NK-92 (cell line): Measurements from ENCODE around the gene SGMS1.
"Not testable (repeated sequence)": the region's sequence is repeated elsewhere in the genome, so short reads cannot be mapped to it uniquely, and the experiment has no call there.

ENCODE experiments used
- DNase-seq: peaks from one replicate; lab custom pipeline; 2025; ENCODE audit not compliant: unreplicated experiment; lab: John Stamatoyannopoulos, UW

SGMS1 gene

DNA sequence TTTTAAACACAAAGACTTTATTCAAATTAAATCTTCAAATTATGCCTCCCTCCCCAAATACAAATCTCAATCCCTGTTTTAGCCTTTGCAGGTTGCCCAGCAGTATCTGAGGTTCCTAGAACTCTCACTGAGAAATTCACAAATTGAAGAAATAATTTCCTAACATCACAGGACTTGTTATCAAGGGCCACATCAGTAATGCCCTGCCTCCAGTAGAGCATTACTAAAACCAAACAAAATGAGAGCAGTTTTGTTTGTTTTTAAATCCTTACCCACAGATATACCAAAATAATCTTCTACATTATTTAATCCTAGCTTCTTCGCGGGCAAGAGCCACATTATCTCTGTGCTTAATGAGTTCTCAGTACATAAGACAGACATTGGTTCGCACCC, 152.2 kb downstream of the SGMS1 start:
- no peak for DNase-seq

DNA sequence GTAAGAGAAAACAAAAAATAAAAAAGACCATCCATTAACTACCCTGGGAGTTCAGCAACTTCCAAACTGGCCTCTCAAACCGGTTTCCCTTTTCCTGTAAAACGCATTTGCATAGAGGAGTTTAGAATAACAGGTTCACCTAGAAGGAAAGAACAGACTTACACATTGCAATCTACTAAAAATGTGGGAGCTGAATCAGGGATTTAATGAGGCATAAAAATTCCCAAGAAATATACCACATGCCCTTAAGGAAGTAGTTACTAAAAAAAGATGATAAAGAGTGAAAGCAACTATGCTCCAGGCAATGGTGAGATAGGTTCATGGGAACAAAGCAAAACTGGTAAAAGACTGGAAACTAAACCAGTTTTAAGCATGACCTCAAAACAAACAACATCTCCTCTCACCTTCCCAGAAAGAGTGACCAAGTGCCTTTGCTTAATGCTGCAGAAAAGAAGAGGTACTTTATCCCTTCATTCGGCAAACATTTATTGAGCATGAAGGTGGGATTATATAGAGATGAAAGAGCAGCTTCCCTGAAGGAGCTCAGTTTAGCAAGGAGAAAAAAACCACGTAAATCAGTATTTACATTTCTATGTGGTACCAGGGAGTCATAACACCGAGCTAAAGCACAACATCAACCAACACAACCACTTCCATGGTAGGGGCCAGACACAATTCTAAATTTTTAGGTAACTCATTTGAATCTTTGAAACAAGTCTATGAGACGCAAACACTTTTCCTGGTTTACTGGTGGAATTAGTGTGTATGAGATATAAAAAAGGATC, 152.8 kb downstream of the SGMS1 start:
- DNase-seq = no peak

DNA sequence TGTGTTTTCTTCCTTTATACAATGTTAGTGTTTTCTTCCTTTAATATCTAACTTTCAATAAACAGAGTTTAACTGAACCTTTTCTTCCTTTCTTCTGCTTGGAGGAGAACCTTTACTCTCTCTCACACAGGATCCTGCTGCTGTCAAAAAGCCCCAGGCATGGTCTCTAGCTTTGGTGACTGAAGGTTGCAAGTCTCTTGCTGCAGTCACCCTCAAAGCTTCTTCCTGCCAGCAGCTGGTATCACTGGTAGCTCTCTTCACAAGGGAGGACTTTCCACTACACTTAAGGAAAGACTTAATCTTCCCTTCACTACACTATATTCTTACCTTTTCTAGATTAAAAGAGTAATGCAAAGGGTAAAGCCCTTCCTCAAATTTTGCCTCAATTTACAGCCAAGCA, 153.4 kb downstream of the SGMS1 start:
- no peak for DNase-seq

DNA sequence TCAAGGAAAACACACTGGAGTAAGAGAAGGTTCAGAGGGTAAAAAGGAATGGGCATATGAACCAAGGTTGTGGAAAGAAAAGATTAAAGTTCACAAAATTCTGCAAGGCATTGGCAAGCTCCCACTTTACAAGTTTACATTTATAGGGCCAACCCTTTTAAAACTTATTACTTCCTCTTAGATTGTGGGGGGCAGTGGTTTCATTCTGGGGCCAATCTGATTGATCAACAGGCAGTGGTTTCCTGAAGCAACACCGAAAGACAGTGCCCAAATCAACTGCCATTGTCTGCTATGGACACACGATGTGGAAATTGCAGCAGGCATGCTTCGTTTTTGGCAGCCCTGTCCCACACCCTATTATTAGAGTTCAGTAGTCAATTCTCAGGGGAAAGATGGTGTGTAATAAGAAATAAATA, 154.0 kb downstream of the SGMS1 start:
- DNase-seq = no peak

DNA sequence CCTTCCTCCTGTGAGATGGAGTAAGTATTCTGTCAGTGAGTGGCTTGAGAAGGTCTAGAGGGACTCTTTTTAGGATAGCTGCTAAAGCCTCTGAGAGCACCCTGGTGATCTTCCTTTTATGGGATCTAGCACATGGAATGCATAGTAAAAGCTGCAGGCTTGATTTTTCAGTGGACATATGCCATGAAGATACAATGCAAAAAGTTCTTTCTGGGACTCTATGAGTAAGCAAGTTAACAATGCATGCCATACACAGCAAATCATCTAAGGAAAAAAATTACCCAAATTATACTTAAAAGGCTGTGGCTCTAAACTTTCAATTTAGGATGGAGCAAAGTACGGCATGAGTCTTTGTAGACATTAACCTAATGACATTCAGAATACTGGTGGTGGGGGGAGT, 154.5 kb downstream of the SGMS1 start:
- no peak for DNase-seq

DNA sequence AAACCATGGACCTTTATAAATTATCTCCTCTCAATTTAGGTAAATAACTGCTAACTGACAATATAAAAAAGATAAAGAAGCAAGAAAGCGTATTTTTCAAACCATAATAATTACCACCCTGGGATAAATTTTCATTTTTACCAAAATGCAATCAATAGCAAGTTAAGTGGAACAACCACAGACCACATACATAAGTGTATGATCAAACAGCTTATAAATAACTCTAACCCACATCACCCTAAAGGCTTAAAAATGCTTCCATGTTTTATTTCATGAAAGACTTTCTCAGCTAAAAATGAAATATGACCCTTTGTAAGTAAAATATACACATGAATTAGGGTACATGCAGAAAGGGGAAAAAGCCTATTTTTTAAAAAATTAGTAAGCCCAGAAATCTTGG, 156.5 kb downstream of the SGMS1 start:
- DNase-seq = no peak

DNA sequence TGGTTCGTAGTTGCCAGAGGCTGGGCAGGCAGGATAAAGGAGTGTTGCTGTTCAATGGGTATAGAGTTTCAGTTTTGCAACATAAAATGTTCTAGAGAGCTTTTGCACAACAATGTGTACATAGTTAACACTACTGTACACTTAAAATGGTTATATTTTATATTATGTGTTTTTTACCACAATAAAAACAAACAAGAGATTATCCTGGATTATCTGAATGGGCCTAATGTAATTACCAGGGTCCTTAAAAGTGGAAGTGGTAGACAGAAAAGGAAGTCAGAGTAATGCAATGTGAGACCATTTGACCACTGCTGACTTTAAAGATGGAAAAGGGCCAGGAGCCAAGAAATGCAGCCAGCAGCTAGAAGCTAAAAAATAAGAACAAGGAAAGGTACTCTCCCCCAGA, 159.7 kb downstream of the SGMS1 start:
- DNase-seq = no peak

DNA sequence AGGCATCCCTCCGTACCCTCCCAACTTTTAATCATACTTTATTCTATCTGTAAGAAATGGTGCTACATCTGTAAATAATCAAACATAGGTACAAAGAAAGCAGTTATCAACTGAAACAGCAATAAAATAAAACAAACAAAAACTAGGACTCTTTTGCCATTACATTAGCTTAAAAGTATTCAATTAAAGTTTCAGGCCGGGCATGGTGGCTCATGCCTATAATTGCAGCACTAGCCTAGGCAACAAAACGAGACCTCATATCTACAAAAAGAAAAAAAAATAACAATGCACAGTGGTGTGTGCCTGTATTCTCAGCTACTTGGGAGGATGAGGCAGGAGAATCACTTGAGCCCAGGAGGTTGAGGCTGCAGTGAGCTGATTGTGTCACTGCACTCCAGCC, 161.9 kb downstream of the SGMS1 start:
- no peak for DNase-seq

DNA sequence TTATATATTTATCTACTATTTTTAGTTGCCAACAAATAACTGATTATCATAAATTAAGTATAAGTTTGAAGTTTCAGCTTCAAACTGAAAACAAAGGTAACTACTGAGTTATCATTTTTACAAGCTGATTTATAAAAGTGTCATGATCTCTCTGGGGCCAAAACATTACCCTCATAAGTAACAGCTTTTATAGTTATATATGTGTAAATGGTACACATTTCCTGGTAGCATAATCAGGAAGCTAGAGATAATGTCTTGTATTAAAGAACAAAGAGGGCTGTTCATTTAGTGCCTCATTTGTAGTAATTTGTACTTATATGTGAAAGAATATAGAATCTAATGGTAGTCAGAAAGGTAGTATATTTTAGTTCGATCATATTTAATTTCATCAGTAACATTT, 162.6 kb downstream of the SGMS1 start:
- no peak for DNase-seq

DNA sequence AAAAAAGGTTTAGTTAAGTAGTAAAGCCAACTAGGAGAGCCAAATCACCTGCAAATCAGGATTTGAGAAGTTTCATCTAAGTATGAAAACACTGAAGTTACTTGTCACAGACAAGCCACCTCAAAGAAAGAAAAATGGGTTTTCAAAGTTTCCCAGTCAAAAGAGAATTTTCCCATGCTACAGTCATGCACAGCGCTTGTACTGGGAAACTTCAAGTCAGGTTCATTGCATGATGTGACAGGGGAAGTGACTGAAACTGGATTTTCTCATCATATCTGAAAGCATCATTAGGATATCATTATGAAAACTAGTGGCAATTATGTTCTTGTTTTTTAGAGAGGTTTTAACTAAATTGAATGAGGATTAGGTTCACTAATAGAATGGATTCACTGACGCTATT, 167.0 kb downstream of the SGMS1 start:
- no peak for DNase-seq

DNA sequence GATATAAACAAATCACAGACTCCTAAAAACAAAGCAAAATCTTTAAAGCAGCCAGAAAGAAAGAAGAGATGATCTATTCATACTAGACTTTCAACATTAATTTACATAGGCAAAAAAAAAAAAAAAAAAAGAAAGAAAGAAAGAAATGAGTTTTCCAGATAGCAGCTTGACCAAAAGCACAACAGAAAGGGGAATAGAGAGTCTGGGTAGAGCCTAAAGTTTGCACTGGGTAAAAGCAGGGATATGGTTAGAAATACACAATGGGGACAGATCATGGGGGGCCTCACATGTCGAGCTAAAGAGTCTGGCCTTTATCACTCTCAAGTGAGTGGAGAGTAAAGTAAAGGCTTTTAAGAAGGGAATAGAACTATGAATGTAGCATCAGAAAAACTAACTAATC, 169.8 kb downstream of the SGMS1 start:
- DNase-seq = no peak

DNA sequence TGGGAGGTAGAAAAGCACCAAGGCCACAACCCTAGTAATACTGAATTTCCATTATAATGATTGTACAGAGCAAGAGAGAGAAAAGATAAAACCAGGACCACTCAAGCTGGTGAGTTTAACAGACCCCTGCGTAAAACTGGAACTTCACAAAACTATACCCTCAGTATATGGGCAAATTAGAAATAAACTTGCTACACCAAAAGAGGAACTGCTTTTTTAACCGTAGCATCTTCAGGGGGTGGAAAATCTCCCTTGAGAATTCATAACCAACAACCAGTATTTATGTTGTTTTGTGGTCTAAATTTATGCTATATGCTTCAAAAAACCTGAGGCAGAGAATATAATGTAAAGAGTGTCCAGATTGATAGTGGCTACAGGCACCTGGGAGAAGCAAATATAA, 171.2 kb downstream of the SGMS1 start:
- no peak for DNase-seq

DNA sequence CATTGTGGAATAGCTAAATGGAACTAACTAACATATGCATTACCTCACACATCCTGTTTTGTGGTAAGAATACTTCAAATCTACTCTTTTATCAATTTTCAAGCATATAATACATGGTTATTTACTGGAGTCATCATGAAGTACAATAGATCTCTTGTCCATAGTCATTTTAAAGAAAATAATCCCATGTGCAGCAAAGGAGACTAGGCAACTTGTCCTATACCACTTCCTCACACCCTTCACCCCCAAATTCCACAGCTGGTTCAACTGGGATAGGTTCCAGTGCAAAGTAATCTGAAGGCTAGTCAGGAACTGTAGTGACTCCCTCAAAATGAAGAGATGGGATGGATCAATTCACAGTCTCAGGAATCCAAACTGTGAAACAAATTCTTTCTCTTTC, 176.1 kb downstream of the SGMS1 start:
- DNase-seq = no peak

DNA sequence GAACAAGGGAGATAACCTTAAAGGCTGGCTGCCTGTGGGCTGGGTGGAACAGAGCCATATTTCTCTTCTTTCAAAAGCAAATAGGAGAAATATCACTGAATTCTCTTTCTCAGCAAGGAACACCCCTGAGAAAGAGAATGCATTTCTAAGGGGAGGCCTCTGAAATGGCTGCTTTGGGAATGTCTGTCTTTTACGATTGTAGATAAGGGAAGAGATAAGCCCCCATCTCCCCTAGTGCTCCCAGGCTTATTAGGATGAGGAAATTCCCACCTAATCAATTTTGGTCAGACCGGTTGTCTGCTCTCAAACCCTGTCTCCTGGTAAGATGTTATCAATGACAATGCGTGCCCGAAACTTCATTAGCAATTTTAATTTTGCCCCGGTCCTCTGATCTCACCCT, 178.0 kb downstream of the SGMS1 start:
- DNase-seq = not testable (repeated sequence)

DNA sequence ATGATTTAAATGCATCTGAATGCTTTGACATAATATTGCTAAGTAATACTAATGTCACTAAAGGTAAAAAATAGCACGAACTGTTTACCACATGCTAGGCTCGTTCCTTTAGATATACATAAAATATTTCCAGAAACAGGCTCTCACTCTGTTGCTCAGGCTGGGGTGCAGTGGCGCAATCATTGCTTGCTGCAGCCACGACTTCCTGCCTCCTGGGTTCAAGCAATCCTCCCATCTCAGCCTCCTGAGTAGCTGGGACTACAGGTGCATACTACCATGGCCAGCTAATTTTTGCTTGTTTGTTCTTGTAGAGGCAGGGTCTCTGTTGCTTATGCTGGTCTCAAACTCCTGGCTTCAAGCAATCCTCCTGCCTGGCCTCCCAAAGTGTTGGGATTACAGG, 183.3 kb downstream of the SGMS1 start:
- no peak for DNase-seq

DNA sequence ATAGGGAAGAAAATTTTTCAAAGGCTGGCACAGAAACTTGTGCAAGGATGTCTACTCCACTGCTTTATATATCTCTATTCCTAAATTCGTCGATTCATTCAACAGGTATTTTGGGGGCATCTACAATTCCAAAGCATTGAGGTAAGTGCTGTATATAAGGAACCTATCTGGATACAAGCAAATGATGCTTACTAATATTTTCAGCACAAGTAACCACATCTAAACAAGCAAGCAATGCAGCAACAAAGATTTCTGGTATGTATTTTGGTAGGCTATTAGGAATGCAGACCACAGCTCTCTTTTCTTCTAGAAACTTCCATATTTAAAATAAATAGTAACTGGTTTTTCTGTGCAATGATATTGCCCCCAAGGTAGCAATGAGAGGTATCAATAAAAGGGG, 183.9 kb downstream of the SGMS1 start:
- DNase-seq = no peak

DNA sequence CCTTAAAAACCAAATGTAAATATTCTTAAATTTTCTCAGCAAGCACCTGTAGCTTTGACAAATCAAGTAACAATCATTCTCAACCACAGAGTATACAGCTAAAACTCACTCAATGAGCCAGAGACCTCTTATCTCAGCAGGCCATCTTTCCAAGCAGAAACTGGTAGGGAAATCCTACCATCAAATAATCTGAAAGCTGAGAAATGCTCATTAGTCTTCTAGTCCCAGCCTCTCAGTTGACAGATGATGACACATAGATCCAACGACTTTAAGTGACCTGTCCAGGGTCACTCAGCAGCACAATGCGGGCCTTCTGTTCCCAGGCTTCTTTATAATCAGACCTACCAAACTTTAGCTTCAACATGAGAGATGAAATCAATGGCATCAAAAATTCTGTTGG, 184.6 kb downstream of the SGMS1 start:
- no peak for DNase-seq

DNA sequence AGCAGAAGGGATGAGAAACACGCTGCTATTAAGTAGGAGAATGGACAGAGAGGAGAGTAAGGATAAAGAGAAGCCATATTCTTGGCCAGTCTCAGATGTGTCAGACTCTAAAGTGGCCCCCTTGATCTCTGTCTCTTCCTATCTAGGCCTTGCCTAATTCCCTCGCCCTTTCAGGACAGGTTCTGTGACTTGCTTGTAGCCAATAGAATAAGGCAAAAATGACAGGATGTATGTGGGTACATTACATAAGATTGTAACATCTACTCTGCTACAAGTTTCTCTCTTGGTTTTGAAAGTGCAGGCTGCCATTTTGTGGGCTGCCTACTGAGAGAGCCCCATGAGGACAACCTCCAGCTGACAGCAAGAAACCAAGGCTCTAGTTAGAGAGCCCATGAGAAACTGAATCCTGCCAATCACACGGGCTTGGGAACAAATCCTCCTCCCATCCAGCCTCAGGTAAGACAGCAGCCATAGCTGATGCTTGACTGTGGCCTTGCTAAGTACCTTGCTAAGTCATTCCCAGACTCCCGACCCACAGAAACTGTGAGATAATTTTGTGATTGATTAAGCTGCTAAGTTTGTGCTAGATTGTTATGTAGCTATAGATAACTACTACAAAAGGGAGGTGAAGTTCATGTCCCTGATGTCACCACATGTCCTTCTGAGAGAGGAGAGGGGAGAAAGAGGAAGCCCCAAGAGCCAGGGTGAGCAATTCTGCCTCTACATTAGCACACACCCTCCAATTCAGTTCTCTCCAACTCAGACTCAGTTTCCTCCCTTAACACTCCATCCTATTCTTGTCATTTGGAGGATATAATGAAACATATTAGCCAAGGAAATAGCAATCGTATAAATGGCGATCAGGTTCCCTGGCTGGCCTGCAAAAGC, 185.5 kb downstream of the SGMS1 start:
- DNase-seq = no peak

DNA sequence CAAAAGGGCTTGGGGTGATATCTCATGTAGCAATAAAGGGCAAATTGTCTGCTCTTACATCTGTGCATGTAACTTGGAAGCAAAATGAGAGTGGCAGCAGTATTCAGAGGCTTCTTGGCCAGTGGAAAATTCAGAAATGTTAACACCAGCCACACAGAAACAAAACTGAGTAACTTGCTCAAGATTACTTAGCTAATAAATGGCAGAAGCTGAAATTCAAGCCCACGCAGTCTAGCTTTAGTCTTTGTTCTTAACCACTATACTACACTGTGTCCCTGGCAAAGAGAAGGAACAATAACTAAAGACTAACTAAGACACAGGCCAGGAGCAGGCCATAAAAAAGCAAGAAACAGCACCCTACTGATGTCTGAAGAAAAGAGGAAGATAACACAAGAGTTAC, 186.5 kb downstream of the SGMS1 start:
- no peak for DNase-seq

DNA sequence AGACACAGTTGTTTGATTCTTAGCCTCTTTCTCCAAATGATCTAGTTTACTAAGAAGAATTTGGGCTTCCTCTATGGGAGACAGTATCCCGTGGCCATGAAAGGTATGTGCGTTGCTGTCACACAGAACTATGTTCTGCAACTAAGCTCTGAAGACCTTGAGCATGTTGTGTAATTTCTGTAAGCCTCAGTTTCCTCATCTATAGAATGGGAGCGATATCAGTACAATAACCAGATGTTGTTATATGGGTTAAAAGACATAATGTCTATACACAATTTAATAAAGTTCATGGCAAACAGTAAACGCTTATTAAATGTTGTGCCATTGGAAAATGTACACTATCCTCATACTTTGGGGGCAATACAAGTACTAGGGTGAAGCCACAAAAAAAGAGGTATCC, 187.0 kb downstream of the SGMS1 start:
- DNase-seq = no peak

DNA sequence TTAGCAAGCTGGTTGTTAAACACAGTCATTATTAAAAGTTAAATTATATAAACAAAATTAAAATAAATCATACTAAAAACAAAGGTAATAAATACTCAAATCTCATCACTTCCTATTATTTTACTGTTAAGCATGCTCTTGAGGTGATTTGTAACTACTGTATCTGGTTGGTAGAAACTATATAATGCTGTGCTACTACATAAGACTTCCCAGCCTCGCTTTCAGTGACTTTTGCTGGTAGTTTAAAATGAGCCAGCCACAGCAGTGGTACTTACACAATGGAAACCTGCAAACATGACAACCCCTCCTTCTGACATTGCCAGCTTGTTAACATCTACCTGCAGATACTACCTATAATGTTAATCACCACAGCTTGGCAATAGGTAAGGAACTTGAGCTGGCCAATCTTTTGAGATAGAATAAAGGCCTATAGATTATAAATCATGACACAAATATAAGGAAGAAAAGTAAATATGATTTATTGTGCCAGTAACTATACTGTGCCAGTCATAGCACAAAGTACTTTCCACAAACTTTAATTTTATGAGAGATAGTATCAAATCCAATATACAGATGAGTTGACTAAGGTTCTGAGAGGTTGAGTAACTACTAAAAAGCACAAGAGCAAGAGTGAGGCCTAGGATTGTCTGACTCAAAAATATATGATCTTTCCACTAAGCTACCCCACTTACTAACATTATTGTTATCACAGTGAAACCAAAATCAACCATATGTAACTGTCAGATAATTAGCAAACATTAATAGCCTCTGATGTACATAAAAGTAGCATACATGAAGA, 191.3 kb downstream of the SGMS1 start:
- no peak for DNase-seq

DNA sequence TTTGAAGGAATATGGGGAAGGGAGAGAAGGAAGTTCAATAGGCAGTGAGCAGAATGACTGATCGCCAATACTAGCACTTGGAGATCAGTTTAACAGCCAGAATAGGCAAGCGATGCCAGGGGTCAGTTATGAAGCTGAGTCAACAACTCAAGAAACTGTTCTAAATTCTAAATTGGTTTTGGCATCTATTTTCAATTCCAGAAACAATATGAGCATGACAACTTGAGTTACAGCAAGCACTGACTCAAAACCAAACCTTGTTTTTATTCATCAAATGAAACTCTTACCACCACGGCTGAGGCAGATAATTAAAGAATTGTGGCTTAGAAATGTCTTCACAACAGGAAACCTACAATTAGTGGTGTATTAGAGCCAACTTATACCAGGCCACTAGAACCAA, 192.0 kb downstream of the SGMS1 start:
- DNase-seq = no peak
